Left ventricle myocardium inferior (tissue), 1 donor: ENCODE measurements around the gene FUS. TPM values are rescaled to one million over a fixed set of nuclear protein-coding genes. Genes with fewer than 3 reads are reported as not detected.

Experiments
- DNase-seq: peaks from one replicate; pipeline ENCODE4 v3.0.0-alpha.2; 2020
- H3K27ac ChIP-seq: fragments of 200-600 bp; replicated peaks from 2 replicates; pipeline ENCODE4 v1.8.0; 2021
- H3K27me3 ChIP-seq: fragments of 200-600 bp; 2 replicates; pipeline ENCODE4 v1.8.0; 2021; ENCODE audit warnings: low read depth
- H3K36me3 ChIP-seq: fragments of 200-600 bp; 2 replicates; pipeline ENCODE4 v1.8.0; 2021
- H3K4me1 ChIP-seq: fragments of 200-600 bp; 2 replicates; pipeline ENCODE4 v1.8.0; 2021
- H3K4me3 ChIP-seq: fragments of 200-600 bp; 2 replicates; pipeline ENCODE4 v1.8.0; 2021; ENCODE audit warnings: mild to moderate bottlenecking, moderate library complexity
- H3K9me3 ChIP-seq: fragments of 200-600 bp; replicated peaks from 2 replicates; pipeline ENCODE4 v1.8.0; 2021
- intact Hi-C: fragments of 100-400 bp; cut with micrococcal nuclease; formaldehyde crosslinking; loops from one replicate; pipeline ENCODE4 v1.11.0; 2022
- total RNA-seq: library from RNA; stranded (reverse); fragmentation: NEBNext Ultra II Directional; extraction: Animal tissue kit (Norgen Biotek cat#: 25700); gene quantifications from one replicate; pipeline ENCODE4 v1.2.1, GENCODE V29; 2021
- TF ChIP-seq, protein P1 (sequence below): fragments of 200-600 bp; IDR thresholded peaks from 2 replicates; pipeline ENCODE4 v1.8.0; 2021; ENCODE audit warnings: antibody characterized with exemption, mild to moderate bottlenecking, borderline replicate concordance
- donor health status: DM: no; HTN: yes; CAD: no; lungs with severe emphysema.

The FUS gene
- total RNA-seq, 1 donor from 2014 or later = 96.9 TPM

DNA sequence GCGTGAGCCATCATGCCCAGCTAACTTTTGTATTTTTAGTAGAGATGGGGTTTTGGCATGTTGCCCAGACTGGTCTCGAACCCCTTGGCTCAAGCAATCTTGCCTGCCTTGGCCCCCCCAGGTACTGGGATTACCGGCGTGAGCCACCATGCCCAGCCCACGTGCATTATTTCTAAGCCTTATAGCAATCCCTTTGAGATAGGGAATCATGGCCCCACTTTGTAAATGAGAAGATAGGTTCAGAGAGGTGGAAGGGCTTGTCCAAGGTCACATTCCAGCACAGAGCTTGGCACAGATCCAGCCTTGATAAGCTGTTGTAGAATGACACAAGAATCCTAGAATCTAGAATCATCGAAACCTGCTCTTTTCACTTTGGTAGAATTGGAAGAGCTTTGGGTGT, 26.8 kb downstream of the FUS start:
- H3K36me3 ChIP-seq = no peaks in the 10 kb centered on the region
- peaks cover 27% of the 10 kb centered on the region for H3K27me3 ChIP-seq
- intact Hi-C loops = no loop called here
- no peaks in the 10 kb centered on the region for H3K9me3 ChIP-seq
- no peak overlapping the region for H3K27ac ChIP-seq
- no peak for DNase-seq
- TF ChIP-seq, protein P1, sequence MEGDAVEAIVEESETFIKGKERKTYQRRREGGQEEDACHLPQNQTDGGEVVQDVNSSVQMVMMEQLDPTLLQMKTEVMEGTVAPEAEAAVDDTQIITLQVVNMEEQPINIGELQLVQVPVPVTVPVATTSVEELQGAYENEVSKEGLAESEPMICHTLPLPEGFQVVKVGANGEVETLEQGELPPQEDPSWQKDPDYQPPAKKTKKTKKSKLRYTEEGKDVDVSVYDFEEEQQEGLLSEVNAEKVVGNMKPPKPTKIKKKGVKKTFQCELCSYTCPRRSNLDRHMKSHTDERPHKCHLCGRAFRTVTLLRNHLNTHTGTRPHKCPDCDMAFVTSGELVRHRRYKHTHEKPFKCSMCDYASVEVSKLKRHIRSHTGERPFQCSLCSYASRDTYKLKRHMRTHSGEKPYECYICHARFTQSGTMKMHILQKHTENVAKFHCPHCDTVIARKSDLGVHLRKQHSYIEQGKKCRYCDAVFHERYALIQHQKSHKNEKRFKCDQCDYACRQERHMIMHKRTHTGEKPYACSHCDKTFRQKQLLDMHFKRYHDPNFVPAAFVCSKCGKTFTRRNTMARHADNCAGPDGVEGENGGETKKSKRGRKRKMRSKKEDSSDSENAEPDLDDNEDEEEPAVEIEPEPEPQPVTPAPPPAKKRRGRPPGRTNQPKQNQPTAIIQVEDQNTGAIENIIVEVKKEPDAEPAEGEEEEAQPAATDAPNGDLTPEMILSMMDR = no peak
- peaks cover 19% of the 10 kb centered on the region for H3K4me1 ChIP-seq
- H3K4me3 ChIP-seq = no peak overlapping the region

DNA sequence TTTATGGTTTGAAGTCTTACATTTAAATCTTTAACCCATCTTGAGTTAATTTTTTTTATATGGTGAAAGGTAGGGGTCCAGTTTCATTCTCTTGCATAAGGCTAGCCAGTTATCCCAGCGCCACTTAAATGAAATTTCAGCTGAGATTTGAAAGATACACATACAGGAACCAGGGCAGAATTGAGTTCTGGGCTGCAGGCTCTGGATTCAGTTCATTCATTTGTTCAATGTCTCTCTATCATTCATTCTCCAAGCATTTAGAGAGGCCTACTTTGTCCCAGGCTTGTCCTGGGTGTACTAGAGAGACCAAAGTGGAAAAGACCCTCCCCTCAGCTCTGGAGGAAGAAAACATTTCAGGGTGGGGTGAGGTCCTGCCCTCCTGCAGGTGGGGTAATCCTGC, 33.4 kb downstream of the FUS start:
- Histone ChIP-seq H3K4me3 (no peak overlapping the region), H3K36me3 (no peaks in the 10 kb centered on the region), H3K27me3 (peaks cover 52% of the 10 kb centered on the region), H3K4me1 (peaks cover 27% of the 10 kb centered on the region), H3K27ac (no peak overlapping the region), H3K9me3 (no peaks in the 10 kb centered on the region)
- DNase-seq = no peak
- intact Hi-C loops = no loop called here
- TF ChIP-seq, protein P1 = no peak

DNA sequence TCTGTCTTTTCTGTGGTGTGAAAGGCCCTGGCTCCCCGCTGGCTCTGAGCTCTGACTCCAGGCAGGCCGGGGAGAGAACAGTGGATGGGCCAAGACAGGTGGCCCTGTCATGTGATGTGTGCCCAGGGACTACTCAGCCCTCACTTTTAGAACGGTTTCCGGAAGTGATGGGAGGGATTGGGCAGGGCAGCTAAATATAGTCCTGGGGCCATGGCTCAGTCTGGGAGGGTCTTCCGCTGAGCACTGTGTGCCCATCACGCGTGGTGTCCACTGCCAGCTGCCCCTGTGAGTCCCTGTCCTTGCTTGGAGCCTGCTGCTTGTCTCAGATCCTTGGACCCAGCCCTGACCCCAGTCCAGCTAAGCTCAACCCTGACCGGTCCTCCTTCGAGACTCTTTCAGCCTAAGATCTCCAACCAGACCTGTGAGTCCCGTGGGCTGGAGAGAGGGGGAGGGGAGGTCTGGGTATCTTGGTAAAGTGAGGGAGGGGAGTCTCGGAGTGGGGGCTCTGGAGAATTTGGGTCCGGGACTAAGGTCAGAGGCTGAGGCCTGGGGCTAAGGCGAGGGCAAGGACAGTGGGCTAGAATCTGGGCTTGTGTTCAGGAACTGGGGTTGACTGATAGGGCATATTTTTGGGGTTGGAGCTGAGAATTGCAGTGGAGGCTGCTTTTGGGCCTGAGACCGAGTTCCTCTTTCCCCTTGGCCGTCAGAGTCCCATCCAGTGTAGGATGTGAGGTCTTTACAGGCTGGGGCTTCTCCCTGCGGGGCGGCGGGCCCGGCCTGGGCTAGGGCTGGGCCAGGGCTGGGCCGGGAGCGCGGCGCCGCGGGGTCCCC, 34.2 kb downstream of the FUS start, which contains the start of gene TRIM72:
TSS of gene TRIM72 (plus strand) at position 243 of the 831 bp plus-strand sequence. CDS start 620 bp downstream, outside the sequence.
- peaks cover 27% of the 10 kb centered on the region for H3K4me1 ChIP-seq
- H3K4me3 ChIP-seq = peak within 1 kb of the TSS; percentile 71
- TF ChIP-seq, protein P1 = no peak
- intact Hi-C loops = no loop called here
- peaks cover 52% of the 10 kb centered on the region for H3K27me3 ChIP-seq
- H3K9me3 ChIP-seq = no peaks in the 10 kb centered on the region
- DNase-seq = no peak
- H3K27ac ChIP-seq = no peak within 1 kb of the TSS
- H3K36me3 ChIP-seq = no peaks in the 10 kb centered on the region

DNA sequence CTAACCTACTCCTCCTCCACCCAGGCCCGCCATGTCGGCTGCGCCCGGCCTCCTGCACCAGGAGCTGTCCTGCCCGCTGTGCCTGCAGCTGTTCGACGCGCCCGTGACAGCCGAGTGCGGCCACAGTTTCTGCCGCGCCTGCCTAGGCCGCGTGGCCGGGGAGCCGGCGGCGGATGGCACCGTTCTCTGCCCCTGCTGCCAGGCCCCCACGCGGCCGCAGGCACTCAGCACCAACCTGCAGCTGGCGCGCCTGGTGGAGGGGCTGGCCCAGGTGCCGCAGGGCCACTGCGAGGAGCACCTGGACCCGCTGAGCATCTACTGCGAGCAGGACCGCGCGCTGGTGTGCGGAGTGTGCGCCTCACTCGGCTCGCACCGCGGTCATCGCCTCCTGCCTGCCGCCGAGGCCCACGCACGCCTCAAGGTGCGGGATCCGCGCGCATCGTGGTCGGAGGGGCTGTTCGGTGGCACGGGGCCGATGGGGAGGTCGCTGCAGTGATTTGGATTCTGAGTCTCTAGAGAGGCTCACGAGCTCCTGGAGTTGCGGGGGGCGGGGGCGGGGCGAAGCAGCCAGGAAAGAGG, 34.9 kb downstream of the FUS start:
- Histone ChIP-seq H3K4me1 (peaks cover 27% of the 10 kb centered on the region), H3K4me3 (peak overlapping the region; percentile 71), H3K9me3 (no peaks in the 10 kb centered on the region), H3K36me3 (no peaks in the 10 kb centered on the region), H3K27ac (no peak overlapping the region), H3K27me3 (peaks cover 53% of the 10 kb centered on the region)
- intact Hi-C loops = no loop called here
- TF ChIP-seq, protein P1 = no peak
- DNase-seq = no peak

DNA sequence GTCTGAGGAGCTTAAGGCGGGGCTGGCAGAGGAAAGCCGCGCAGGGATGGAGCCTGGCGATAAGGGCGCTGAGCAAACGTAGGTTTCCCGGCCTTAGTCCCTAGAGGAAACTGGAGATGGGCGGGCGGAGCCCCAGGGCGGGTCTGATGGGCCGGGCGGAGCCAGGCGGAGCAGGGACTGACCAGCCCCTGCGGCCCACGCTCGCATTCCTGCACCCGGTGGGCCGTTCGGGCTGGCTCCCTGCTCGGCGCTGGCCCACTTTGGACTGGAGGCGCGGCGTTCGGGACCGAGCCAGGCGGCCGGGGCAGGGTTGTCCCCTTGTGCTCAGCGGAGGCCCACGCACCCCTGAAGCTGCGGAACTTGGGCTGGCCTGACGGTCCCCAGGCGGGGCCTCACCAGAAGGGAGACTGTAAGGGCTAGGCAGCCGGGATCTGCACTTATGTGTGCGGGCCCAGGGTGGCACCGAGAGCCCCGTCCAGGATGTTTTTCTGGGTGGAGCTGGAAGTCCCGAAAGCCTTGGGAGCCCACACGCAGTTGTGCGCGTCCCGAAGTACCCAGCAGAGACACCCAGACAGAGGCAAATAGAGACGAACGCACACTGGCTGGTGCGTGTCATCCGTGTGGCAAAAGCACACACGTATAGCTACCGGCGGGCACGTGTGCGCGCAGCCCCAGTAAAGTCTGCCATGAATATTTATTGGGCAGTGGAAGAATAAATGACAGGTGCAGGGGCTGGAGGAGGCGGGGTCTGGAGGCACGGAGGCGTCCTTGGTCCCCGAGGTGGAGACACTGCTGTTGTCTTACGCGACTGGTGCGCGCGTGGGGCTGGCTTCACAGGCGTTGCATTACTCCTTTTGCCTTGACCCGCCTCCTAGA, 35.6 kb downstream of the FUS start:
- H3K4me1 ChIP-seq = peaks cover 27% of the 10 kb centered on the region
- peak; percentile 62 for DNase-seq
- TF ChIP-seq, protein P1 = no peak
- no peaks in the 10 kb centered on the region for H3K36me3 ChIP-seq
- H3K4me3 ChIP-seq = peak overlapping the region; percentile 71
- no peaks in the 10 kb centered on the region for H3K9me3 ChIP-seq
- intact Hi-C loops = no loop called here
- peaks cover 60% of the 10 kb centered on the region for H3K27me3 ChIP-seq
- H3K27ac ChIP-seq = no peak overlapping the region
